ENCODE measurements around the gene ACER2.

ACER2 gene

GRCh38 chr9:19440823-19441580, 32.2 kb downstream of the ACER2 start:
- DNase-seq (ENCODE audit: low read depth, low spot score): no peak
- no peak overlapping the region for H3K4me3 ChIP-seq (ENCODE audit: low read length)

GRCh38 chr9:19441730-19442129, 32.9 kb downstream of the ACER2 start:
- no peak for DNase-seq (ENCODE audit: low read depth, low spot score)
- no peak overlapping the region for H3K4me3 ChIP-seq (ENCODE audit: low read length)

- no peak for DNase-seq (ENCODE audit: low read depth, low spot score)
- no peak overlapping the region for H3K4me3 ChIP-seq (ENCODE audit: low read length)
Measured at GRCh38 chr9:19442240-19442639, 33.4 kb downstream of the ACER2 start.

- DNase-seq (ENCODE audit: low read depth, low spot score): no peak
Measured at GRCh38 chr9:19445452-19445851, 36.6 kb downstream of the ACER2 start.

GRCh38 chr9:19446361-19446861, 37.6 kb downstream of the ACER2 start:
- DNase-seq (ENCODE audit: low read depth, low spot score): no peak
- no peak overlapping the region for H3K4me3 ChIP-seq (ENCODE audit: low read length)

More at GRCh38 chr9:19445452-19445851, 36.6 kb downstream of the ACER2 start:
- no peak overlapping the region for H3K4me3 ChIP-seq (ENCODE audit: low read length)

- no peak for DNase-seq (ENCODE audit: low read depth, low spot score)
- no peak overlapping the region for H3K4me3 ChIP-seq (ENCODE audit: low read length)
Measured at GRCh38 chr9:19451240-19452087, 42.7 kb downstream of the ACER2 start.

GRCh38 chr9:19456426-19456825, 47.6 kb downstream of the ACER2 start:
- H3K4me3 ChIP-seq (ENCODE audit: low read length): no peak overlapping the region
- DNase-seq (ENCODE audit: low read depth, low spot score): no peak

GRCh38 chr9:19456996-19457692, 48.3 kb downstream of the ACER2 start:
- no peak overlapping the region for H3K4me3 ChIP-seq (ENCODE audit: low read length)

GRCh38 chr9:19457693-19458009, 48.8 kb downstream of the ACER2 start:
- DNase-seq (ENCODE audit: low read depth, low spot score): no peak
- H3K4me3 ChIP-seq (ENCODE audit: low read length): no peak overlapping the region

More at GRCh38 chr9:19456996-19457692, 48.3 kb downstream of the ACER2 start:
- DNase-seq (ENCODE audit: low read depth, low spot score): peak; percentile 71

GRCh38 chr9:19460243-19460642, 51.4 kb downstream of the ACER2 start:
- no peak for DNase-seq (ENCODE audit: low read depth, low spot score)

GRCh38 chr9:19461135-19461534, 52.3 kb downstream of the ACER2 start:
- no peak for DNase-seq (ENCODE audit: low read depth, low spot score)
- no peak overlapping the region for H3K4me3 ChIP-seq (ENCODE audit: low read length)

More at GRCh38 chr9:19460243-19460642, 51.4 kb downstream of the ACER2 start:
- H3K4me3 ChIP-seq (ENCODE audit: low read length): no peak overlapping the region

GRCh38 chr9:19464061-19464763, 55.4 kb downstream of the ACER2 start:
- DNase-seq (ENCODE audit: low read depth, low spot score): peak; percentile 4
- H3K4me3 ChIP-seq (ENCODE audit: low read length): peak overlapping the region; percentile 42

- peak; percentile 71 for DNase-seq (ENCODE audit: low read depth, low spot score)
- H3K4me3 ChIP-seq (ENCODE audit: low read length): peak overlapping the region; percentile 42
Measured at GRCh38 chr9:19464764-19465585, 56.2 kb downstream of the ACER2 start.

- DNase-seq (ENCODE audit: low read depth, low spot score): no peak
- no peak overlapping the region for H3K4me3 ChIP-seq (ENCODE audit: low read length)
Measured at GRCh38 chr9:19465586-19466279, 56.9 kb downstream of the ACER2 start.

GRCh38 chr9:19466280-19466639, 57.5 kb downstream of the ACER2 start:
- no peak overlapping the region for H3K4me3 ChIP-seq (ENCODE audit: low read length)
- no peak for DNase-seq (ENCODE audit: low read depth, low spot score)

GRCh38 chr9:19469271-19469670, 60.5 kb downstream of the ACER2 start:
- no peak for DNase-seq (ENCODE audit: low read depth, low spot score)

GRCh38 chr9:19470567-19470966, 61.8 kb downstream of the ACER2 start:
- no peak overlapping the region for H3K4me3 ChIP-seq (ENCODE audit: low read length)
- DNase-seq (ENCODE audit: low read depth, low spot score): no peak

More at GRCh38 chr9:19469271-19469670, 60.5 kb downstream of the ACER2 start:
- no peak overlapping the region for H3K4me3 ChIP-seq (ENCODE audit: low read length)
